ENCODE data around the gene DROSHA. TPM values are rescaled to one million over a fixed set of nuclear protein-coding genes. Genes with fewer than 3 reads are reported as not detected.
"Not testable (repeated sequence)": the region's sequence is repeated elsewhere in the genome, so short reads cannot be mapped to it uniquely, and the experiment has no call there.

Gene DROSHA
- total and polyA plus RNA-seq, 2 experiments from 2014 or later, result 25.3 to 40.8 TPM

DNA sequence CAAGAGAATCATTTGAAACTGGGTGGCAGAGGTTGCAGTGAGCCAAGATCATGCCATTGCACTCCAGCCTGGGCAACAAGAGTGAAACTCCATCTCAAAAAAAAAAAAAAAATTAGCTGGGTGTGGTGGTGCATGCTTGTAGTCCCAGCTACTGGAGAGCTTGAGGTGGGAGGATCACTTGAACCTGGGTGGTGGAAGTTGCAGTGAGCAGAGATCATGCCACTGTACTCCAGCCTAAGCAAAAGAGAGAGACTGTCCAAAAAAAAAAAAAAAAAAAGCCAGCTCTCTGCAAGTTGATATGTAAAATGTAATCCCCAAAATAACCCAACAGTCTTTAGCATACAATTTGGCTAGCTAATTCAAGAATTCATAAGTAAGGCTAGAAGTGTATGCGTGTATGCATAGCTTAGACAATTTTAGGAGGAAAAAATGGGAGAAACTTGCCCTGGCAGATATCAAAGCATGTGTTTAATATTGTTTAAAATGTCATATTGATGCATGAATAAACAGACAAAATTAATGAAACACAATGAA, 36.5 kb upstream of the DROSHA start:
- Histone ChIP-seq H3K4me1 (ENCODE audit: insufficient read depth) (no peaks in the 10 kb centered on the region), H3K4me3 (no peak overlapping the region), H3K27me3 (no peaks in the 10 kb centered on the region), H3K9me3 (ENCODE audit: low read depth) (no peaks in the 10 kb centered on the region), H4K20me1 (ENCODE audit: insufficient read depth, poor library complexity, severe bottlenecking) (no peaks in the 10 kb centered on the region), H2AFZ (no peak overlapping the region), H3K79me2 (no peaks in the 10 kb centered on the region), H3K9me2 (replicated peaks; ENCODE audit: insufficient read depth) (no peaks in the 10 kb centered on the region), H3K27ac (no peak overlapping the region), H3K36me3 (replicated peaks; ENCODE audit: insufficient read depth, low read depth) (no peaks in the 10 kb centered on the region), H3K4me2 (no peak overlapping the region)
- TF ChIP-seq, protein P1, sequence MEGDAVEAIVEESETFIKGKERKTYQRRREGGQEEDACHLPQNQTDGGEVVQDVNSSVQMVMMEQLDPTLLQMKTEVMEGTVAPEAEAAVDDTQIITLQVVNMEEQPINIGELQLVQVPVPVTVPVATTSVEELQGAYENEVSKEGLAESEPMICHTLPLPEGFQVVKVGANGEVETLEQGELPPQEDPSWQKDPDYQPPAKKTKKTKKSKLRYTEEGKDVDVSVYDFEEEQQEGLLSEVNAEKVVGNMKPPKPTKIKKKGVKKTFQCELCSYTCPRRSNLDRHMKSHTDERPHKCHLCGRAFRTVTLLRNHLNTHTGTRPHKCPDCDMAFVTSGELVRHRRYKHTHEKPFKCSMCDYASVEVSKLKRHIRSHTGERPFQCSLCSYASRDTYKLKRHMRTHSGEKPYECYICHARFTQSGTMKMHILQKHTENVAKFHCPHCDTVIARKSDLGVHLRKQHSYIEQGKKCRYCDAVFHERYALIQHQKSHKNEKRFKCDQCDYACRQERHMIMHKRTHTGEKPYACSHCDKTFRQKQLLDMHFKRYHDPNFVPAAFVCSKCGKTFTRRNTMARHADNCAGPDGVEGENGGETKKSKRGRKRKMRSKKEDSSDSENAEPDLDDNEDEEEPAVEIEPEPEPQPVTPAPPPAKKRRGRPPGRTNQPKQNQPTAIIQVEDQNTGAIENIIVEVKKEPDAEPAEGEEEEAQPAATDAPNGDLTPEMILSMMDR (IDR thresholded peaks at IDR 0.05; ENCODE audit: poor library complexity), result no peak
- no peak for TF ChIP-seq EZH2 (IDR thresholded peaks at IDR 0.05; ENCODE audit: borderline replicate concordance)
- no peak for TF ChIP-seq EZH2phosphoT487 (IDR thresholded peaks at IDR 0.05; ENCODE audit: low read depth, severe bottlenecking, unreplicated experiment)
- no peak for DNase-seq (ENCODE audit: low spot score)
- WGBS (ENCODE audit: low lambda C conversion rate, missing lambda C conversion rate), result 100% methylated on average over 1 of the region's 1 CpG

DNA sequence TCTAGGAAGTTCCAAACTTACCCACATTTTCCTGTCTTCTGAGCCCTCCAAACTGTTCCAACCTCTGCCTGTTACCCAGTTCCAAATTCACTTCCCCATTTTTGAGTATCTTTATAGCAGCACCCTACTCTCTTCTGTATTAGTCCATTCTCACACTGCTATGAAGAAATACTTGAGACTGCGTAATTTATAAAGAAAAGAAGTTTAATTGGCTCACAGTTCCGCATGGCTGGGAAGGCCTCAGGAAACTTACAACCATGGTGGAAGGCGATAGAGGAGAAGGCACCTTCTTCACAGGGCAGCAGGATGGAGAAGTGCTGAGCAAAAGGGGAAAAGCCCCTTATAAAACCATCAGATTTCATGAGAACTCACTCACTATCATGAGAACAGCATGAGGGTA, 34.5 kb upstream of the DROSHA start:
- not testable (repeated sequence) for H2AFZ ChIP-seq; H3K27ac ChIP-seq; H3K4me3 ChIP-seq; H4K20me1 ChIP-seq (ENCODE audit: insufficient read depth, poor library complexity, severe bottlenecking); H3K4me1 ChIP-seq (ENCODE audit: insufficient read depth); H3K4me2 ChIP-seq; H3K36me3 ChIP-seq (replicated peaks; ENCODE audit: insufficient read depth, low read depth); H3K27me3 ChIP-seq; H3K9me2 ChIP-seq (replicated peaks; ENCODE audit: insufficient read depth); DNase-seq (ENCODE audit: low spot score); H3K9me3 ChIP-seq (ENCODE audit: low read depth); H3K79me2 ChIP-seq
- 94% methylated on average over 3 of the region's 3 CpGs for WGBS (ENCODE audit: low lambda C conversion rate, missing lambda C conversion rate)

DNA sequence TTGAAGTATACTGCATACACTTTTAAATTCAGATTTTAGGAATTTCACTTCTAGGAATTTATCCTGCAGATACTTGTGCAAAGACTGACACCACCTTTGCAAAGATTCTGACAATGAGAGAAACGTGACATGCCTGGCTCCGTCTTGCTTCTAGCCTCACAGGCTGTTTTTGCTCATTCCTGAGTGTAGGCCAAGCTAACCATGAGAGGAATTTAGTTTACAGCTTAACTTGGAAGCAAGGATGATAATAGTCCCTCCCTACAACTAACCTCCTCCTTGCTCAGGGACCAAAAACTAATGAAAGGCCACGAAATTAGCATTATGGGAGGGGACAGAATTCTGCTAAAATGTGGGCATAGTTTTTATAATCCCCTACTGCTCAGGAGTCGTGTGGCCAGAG, 31.3 kb upstream of the DROSHA start:
- Histone ChIP-seq H3K79me2 (no peaks in the 10 kb centered on the region), H3K27me3 (no peaks in the 10 kb centered on the region), H3K9me3 (ENCODE audit: low read depth) (no peaks in the 10 kb centered on the region), H3K9me2 (replicated peaks; ENCODE audit: insufficient read depth) (no peaks in the 10 kb centered on the region), H3K4me2 (no peak overlapping the region), H3K36me3 (replicated peaks; ENCODE audit: insufficient read depth, low read depth) (no peaks in the 10 kb centered on the region), H3K4me1 (ENCODE audit: insufficient read depth) (no peaks in the 10 kb centered on the region), H2AFZ (no peak overlapping the region), H4K20me1 (ENCODE audit: insufficient read depth, poor library complexity, severe bottlenecking) (no peaks in the 10 kb centered on the region), H3K27ac (no peak overlapping the region), H3K4me3 (no peak overlapping the region)
- 68% methylated on average over 4 of the region's 4 CpGs for WGBS (ENCODE audit: low lambda C conversion rate, missing lambda C conversion rate)
- TF ChIP-seq EZH2phosphoT487 (IDR thresholded peaks at IDR 0.05; ENCODE audit: low read depth, severe bottlenecking, unreplicated experiment) (no peak), EZH2 (IDR thresholded peaks at IDR 0.05; ENCODE audit: borderline replicate concordance) (no peak)
- TF ChIP-seq, protein P1 (IDR thresholded peaks at IDR 0.05; ENCODE audit: poor library complexity), result no peak
- DNase-seq (ENCODE audit: low spot score), result no peak

DNA sequence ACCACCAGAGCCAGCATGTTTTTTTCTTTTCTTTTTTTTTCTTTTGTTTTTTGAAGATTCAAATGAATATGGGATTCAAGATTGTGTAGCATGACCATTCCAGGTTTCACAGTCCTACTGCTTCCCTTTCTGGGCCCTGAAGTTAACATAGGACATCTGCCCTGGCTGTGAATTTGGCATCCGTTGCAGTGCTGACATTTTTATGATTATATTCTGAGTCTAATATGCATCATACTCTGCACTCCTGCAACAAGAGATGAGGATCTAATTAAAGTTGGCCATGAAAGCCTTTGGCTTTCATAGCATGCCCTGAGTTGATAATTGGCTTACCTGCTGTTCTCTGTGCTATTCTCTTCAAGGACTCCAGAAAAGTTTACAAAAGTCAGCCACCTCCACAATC, 30.1 kb upstream of the DROSHA start:
- Histone ChIP-seq H3K27me3 (no peaks in the 10 kb centered on the region), H3K9me2 (replicated peaks; ENCODE audit: insufficient read depth) (no peaks in the 10 kb centered on the region), H4K20me1 (ENCODE audit: insufficient read depth, poor library complexity, severe bottlenecking) (no peaks in the 10 kb centered on the region), H3K36me3 (replicated peaks; ENCODE audit: insufficient read depth, low read depth) (no peaks in the 10 kb centered on the region), H3K4me3 (no peak overlapping the region), H3K4me2 (no peak overlapping the region), H3K9me3 (ENCODE audit: low read depth) (no peaks in the 10 kb centered on the region), H3K79me2 (no peaks in the 10 kb centered on the region), H3K27ac (no peak overlapping the region), H2AFZ (no peak overlapping the region), H3K4me1 (ENCODE audit: insufficient read depth) (no peaks in the 10 kb centered on the region)
- TF ChIP-seq, protein P1 (IDR thresholded peaks at IDR 0.05; ENCODE audit: poor library complexity), result no peak
- TF ChIP-seq EZH2phosphoT487 (IDR thresholded peaks at IDR 0.05; ENCODE audit: low read depth, severe bottlenecking, unreplicated experiment) (no peak), EZH2 (IDR thresholded peaks at IDR 0.05; ENCODE audit: borderline replicate concordance) (no peak)
- WGBS (ENCODE audit: low lambda C conversion rate, missing lambda C conversion rate), result 68% methylated on average over 1 of the region's 1 CpG
- DNase-seq (ENCODE audit: low spot score), result no peak

All from hepatocyte (in vitro differentiated cells).